Activated CD4-positive, alpha-beta T cell treated with anti-CD3 and anti-CD28 coated beads, Interleukin-2, amount 10 ng/mL, durations not matched to agents 24 days and 14 days (primary cell): ENCODE data around the gene SOD3. TPM values are rescaled to one million over a fixed set of nuclear protein-coding genes. Genes with fewer than 3 reads are reported as not detected.

Experiments
- DNase-seq: peaks from one replicate; pipeline ENCODE4 v3.0.0; 2022
- H3K27ac Mint-ChIP-seq: one replicate; pipeline ENCODE4 v1.8.0; 2022; ENCODE audit warnings: mild to moderate bottlenecking, mixed read lengths
- H3K27me3 Mint-ChIP-seq: one replicate; pipeline ENCODE4 v1.8.0; 2022; ENCODE audit warnings: mixed read lengths
- H3K36me3 Mint-ChIP-seq: one replicate; pipeline ENCODE4 v1.8.0; 2022; ENCODE audit warnings: low read depth, mild to moderate bottlenecking, mixed read lengths
- H3K4me1 Mint-ChIP-seq: one replicate; pipeline ENCODE4 v1.8.0; 2021; ENCODE audit warnings: mixed read lengths
- H3K4me3 Mint-ChIP-seq: one replicate; pipeline ENCODE4 v1.8.0; 2022; ENCODE audit warnings: mild to moderate bottlenecking, moderate library complexity, mixed read lengths
- H3K9me3 Mint-ChIP-seq: one replicate; pipeline ENCODE4 v1.8.0; 2021; ENCODE audit warnings: mixed read lengths
- intact Hi-C: fragments of 100-400 bp; cut with micrococcal nuclease; formaldehyde crosslinking; loops from one replicate; pipeline ENCODE4 v1.15.1; 2023
- total RNA-seq: library from RNA; stranded (reverse); gene quantifications from 2 replicates; pipeline ENCODE4 v1.2.3, GENCODE V29; 2022

The SOD3 gene
- total RNA-seq, 1 donor from 2014 or later: not detected

DNA sequence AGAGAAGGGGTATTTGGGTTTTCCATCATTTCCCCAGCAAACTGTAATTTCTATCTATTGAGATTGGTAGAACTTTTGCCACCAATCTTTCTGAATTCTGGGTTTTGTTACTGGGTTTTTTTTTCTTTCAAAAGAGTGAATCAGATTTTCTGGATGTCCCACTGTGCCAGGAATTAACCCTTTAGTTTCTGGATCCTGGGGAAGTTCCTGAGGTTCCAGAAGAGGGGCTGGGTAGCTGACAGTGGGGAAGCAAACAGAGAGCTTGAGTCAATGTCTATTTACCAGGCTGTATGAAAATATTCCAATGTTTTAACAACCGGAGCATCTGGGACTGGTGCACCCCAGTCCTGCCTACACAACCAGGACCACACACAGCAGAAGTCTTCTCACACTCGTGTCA is 25.8 kb upstream of the SOD3 start:
- H3K27ac Mint-ChIP-seq: no peak overlapping the region
- H3K9me3 Mint-ChIP-seq: peaks cover 8% of the 10 kb centered on the region
- no peak overlapping the region for H3K4me3 Mint-ChIP-seq
- peaks cover 6% of the 10 kb centered on the region for H3K4me1 Mint-ChIP-seq
- H3K27me3 Mint-ChIP-seq: no peaks in the 10 kb centered on the region
- intact Hi-C loops: no loop called here
- no peak for DNase-seq
- no peaks in the 10 kb centered on the region for H3K36me3 Mint-ChIP-seq

DNA sequence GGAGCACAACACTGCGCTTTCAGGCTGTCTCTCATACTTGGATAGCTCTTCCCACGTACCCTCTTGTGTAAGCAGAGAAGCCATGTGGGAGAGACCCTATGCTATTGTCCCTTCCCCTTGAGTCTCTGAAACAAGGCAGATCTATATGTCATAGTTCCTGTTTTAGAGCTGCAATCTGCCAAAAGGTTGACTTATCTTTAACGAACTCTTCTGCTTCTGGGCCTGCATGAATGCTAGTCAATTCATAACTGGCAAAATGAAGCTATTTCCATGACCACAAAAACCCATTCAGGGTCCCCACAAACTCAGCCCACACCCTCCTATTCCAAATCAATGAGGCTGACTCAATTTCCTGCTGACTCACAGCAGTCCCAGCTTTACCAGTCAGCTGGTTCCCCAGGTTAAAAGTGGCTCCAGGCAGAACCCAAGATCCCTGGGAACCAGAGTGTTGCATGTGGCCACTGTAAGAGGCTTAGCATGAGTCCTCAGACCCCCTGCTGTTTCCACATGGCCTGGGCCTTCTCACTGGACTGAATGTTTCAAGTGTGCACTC is 25.3 kb upstream of the SOD3 start:
- no peak overlapping the region for H3K4me3 Mint-ChIP-seq
- H3K36me3 Mint-ChIP-seq: no peaks in the 10 kb centered on the region
- no peak for DNase-seq
- peaks cover 6% of the 10 kb centered on the region for H3K4me1 Mint-ChIP-seq
- intact Hi-C loops: no loop called here
- no peaks in the 10 kb centered on the region for H3K27me3 Mint-ChIP-seq
- peaks cover 7% of the 10 kb centered on the region for H3K9me3 Mint-ChIP-seq
- peak overlapping the region; percentile 47 for H3K27ac Mint-ChIP-seq

DNA sequence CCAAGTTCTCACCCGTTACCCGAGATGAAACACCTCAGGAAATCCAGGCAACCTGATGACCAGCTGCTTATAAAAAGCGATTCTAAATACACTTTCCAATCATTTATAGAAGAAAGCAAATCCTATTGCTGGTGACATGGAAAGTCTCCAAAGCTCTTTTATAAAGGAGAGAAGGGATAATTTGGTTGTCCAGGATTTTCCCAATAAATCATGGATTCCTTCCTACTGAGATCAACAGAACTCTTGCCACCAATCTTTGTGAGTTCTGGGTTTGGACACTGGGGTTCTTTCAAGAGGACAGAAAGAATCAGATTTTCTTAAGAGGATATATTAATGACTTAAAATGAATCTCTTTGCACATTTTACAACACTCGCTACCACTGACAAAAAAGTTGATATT is 24.7 kb upstream of the SOD3 start:
- peaks cover 6% of the 10 kb centered on the region for H3K4me1 Mint-ChIP-seq
- no peaks in the 10 kb centered on the region for H3K36me3 Mint-ChIP-seq
- H3K27me3 Mint-ChIP-seq: no peaks in the 10 kb centered on the region
- intact Hi-C loops: no loop called here
- H3K27ac Mint-ChIP-seq: no peak overlapping the region
- H3K9me3 Mint-ChIP-seq: peaks cover 3% of the 10 kb centered on the region
- no peak overlapping the region for H3K4me3 Mint-ChIP-seq
- DNase-seq: no peak

DNA sequence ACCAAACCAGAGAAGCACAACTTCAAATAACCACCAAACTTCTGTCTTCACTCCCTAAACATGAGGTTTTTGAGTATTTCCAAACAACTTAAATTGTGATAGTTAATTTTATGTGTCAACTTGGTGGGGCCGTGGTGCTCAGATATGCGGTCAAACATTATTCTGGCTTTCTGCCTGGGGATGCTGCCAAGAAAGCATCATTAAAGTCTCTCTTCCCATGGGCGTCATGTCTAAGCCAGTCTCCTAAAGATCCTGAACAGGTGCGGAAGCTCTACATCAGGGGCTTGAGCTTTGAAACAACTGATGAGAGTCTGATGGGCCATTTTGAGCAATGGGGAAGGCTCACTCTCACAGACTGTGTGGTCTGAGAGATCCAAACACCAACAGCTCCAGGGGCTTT is 24.1 kb upstream of the SOD3 start:
- no peaks in the 10 kb centered on the region for H3K27me3 Mint-ChIP-seq
- no peak overlapping the region for H3K27ac Mint-ChIP-seq
- H3K9me3 Mint-ChIP-seq: peaks cover 3% of the 10 kb centered on the region
- peaks cover 6% of the 10 kb centered on the region for H3K4me1 Mint-ChIP-seq
- H3K36me3 Mint-ChIP-seq: no peaks in the 10 kb centered on the region
- H3K4me3 Mint-ChIP-seq: no peak overlapping the region
- intact Hi-C loops: no loop called here
- DNase-seq: no peak

DNA sequence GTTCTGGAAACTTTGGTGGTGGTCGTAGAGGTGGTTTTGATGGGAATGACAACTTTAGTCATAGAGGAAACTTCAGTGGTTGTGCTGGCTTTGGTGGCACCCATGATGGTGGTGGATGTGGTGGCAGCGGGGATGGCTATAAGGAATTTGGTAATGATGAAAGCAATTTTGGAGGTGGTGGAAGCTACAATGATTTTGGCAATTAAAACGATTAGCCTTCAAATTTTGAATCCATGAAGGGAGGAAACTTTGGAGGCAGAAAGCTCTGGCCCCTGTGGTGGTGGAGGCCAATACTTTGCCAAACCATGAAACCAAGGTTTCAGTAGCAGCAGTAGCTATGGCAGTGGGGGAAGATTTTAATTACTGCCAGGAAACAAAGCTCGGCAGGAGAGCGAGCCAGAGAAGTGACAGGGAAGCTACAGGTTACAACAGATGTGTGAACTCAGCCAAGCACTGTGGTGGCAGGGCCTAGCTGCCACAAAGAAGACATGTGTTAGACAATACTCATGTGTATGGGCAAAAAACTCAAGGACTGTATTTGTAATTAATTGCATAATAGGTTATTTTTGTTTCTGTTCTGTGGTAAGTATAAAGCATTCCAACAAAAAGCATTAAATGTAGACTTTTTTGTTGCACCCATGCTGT is 23.2 kb upstream of the SOD3 start:
- peaks cover 3% of the 10 kb centered on the region for H3K9me3 Mint-ChIP-seq
- intact Hi-C loops: no loop called here
- no peaks in the 10 kb centered on the region for H3K27me3 Mint-ChIP-seq

DNA sequence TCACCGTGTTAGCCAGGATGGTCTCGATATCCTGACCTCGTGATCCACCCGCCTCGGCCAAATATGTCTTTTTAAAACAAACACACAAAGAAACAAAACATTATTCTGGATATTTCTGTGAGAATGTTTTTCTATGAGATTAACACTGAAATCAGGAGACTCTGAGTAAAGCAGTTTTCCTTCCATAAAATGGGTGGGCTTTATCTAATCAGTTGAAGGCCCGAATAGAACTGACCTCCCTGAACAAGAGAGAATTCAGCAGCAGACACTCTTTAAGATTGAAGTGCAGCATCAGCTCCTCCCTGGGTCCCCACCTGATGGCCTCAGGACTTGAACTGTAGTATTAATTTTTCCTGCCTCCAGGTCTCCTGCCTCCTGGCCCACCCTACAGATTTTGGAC is 22.4 kb upstream of the SOD3 start:
- no peak overlapping the region for H3K4me3 Mint-ChIP-seq
- no peaks in the 10 kb centered on the region for H3K36me3 Mint-ChIP-seq
- intact Hi-C loops: no loop called here
- DNase-seq: no peak
- H3K27ac Mint-ChIP-seq: no peak overlapping the region
- H3K27me3 Mint-ChIP-seq: no peaks in the 10 kb centered on the region
- H3K9me3 Mint-ChIP-seq: peaks cover 3% of the 10 kb centered on the region
- peaks cover 6% of the 10 kb centered on the region for H3K4me1 Mint-ChIP-seq

More for the DNA sequence above, 23.2 kb upstream of the SOD3 start:
- H3K36me3 Mint-ChIP-seq: no peaks in the 10 kb centered on the region
- no peak for DNase-seq
- H3K4me3 Mint-ChIP-seq: no peak overlapping the region
- no peak overlapping the region for H3K27ac Mint-ChIP-seq
- H3K4me1 Mint-ChIP-seq: peaks cover 6% of the 10 kb centered on the region

DNA sequence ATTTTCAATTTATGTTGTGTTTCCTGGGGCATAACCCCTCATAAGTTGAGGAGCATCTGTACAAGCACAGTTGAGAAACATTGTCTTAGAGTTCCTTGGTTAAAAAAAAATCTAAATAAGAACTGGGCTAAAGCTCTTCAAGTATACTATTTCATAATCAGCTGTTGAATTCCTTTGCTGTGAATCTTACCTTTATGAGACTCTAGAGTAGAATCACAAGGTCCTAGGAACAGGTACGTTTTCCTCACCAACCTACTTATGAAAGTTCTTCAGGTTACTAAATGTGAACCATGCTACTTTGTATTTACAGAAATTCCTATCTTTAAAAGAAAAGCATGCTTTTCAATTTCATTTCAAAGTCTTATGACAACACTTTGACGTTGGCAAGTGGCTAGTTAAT is 20.9 kb upstream of the SOD3 start:
- no peak for DNase-seq
- Mint-ChIP-seq H3K27ac (no peak overlapping the region), H3K4me1 (peaks cover 6% of the 10 kb centered on the region), H3K36me3 (no peaks in the 10 kb centered on the region), H3K27me3 (no peaks in the 10 kb centered on the region), H3K4me3 (no peak overlapping the region), H3K9me3 (no peaks in the 10 kb centered on the region)
- intact Hi-C loops: no loop called here

DNA sequence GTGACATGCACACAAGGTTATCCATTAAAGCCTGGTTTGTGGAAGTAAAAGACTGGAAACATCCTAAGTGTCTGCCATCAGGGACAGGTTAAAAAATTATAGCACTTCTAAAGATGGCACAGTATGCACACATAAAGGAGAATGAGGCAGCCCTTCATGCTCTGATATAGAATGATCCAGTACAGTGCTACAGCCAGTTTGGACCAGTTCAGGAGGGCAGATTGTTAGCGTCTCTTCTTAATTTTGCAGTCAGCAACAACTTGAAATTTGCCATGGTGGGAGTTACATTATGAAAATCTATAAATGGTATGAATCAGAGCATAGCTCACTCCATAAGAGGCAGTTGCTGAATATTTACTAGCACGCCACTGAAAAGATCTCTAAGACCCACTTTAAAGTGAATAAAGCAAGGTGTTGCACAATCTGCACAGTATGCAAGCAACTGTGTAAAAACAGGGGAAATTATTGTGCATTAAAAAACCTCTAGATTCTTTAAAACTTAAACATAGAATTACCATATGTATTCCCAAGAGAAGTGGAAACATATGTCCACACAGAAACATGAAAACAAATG is 20.3 kb upstream of the SOD3 start:
- no peak for DNase-seq
- Mint-ChIP-seq H3K4me3 (no peak overlapping the region), H3K27ac (no peak overlapping the region), H3K9me3 (no peaks in the 10 kb centered on the region), H3K36me3 (no peaks in the 10 kb centered on the region), H3K27me3 (no peaks in the 10 kb centered on the region), H3K4me1 (peaks cover 4% of the 10 kb centered on the region)
- intact Hi-C loops: no loop called here

DNA sequence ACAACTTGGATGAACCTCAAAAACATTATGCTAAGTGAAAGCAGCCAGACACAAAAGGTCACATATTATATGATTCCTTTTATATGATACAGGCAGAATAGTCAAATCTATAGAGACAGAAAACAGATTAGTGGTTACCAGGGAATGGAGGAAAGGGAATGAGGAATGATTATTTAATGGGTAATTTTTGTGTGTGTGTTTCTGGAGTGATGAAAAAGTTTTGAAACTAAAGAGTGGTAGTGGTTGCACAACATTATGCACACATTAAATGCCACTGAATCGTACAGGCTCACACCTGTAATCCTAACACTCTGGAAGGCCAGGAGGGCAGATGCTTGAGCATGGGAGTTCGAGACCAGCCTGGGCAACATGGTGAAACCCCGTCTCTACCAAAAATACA is 19.6 kb upstream of the SOD3 start:
- no peaks in the 10 kb centered on the region for H3K27me3 Mint-ChIP-seq
- no peaks in the 10 kb centered on the region for H3K4me1 Mint-ChIP-seq
- no peaks in the 10 kb centered on the region for H3K36me3 Mint-ChIP-seq

DNA sequence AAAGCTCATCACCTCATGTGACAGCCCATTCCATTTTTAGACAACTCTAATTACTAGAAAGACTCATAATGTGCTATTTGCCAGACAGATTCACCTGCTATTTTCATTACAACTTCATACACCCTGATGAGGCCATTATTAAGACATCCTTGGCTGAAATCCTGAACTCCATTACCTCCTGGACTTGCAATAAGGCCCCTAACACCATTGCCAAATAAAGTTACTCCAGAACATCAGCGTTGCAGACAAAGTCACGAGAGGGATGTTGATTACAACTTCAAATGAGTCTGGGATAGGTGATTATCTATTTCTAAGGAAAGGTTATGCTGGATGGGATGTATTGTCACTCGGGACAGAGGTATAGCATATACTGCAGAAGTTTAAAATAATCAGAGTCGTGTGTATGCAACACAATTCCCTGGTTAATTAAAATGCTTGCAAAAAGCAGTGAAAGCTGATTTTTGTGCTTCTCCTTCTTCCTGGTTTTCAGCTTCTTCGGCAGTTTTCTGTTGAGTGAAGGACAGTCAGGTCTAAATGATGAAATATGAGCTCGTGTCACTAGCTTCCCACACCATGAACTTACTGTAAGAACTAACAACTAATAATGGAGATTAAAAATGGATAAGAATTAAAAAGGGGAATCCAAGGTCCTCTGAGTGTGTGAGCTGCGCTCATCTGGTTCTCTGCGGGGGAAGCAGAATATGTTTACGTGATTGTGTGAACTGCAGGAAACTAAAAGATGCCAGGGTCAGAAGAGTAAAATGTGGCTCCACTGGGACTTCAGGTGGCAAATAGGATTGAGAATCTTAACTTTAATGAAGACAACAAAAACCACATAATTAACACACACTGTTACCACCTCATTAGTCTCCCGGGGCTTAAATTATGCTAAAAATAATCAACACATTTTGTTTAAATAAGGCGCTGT is 17.6 kb upstream of the SOD3 start:
- intact Hi-C loops: no loop called here
- no peaks in the 10 kb centered on the region for H3K36me3 Mint-ChIP-seq
- no peaks in the 10 kb centered on the region for H3K9me3 Mint-ChIP-seq

More for the DNA sequence above, 19.6 kb upstream of the SOD3 start:
- Mint-ChIP-seq H3K27ac (no peak overlapping the region), H3K4me3 (no peak overlapping the region), H3K9me3 (no peaks in the 10 kb centered on the region)
- intact Hi-C loops: no loop called here
- DNase-seq: no peak

DNA sequence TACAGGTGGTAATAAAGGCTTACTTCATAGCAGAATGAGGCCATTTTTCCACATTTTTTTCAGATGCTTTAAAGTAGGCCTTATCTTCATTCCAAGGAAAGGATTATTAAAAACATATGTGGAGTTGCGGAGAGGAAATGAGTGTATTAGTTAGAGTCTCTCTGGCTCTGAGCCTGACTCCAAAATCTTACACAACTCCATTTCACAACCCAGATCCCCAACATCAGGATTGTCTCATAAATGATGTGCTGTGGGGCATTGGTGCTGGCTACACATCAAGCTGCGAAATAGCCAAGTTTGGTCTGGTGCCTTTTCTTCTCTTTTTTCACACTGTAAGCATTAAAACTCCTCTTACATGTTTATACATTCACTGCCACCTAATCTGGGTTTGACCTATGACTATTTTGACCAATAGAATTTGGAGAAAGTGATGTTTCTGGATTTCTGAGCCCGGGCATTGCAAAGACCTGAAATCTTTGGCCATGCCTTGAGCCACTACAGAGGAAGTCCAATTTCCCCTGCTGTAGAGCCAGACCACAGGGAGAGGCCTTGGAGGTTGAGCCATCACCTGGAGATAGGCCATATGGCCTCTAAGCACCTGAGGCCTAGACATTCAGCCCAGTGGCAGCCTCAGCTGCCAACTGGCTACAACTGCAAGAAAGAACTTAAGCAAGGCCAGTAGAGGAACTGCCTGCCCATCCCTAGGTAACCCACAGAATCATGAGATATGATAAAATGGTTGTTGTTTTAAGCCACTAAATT is 16.7 kb upstream of the SOD3 start:
- H3K9me3 Mint-ChIP-seq: no peaks in the 10 kb centered on the region
- intact Hi-C loops: no loop called here
- no peaks in the 10 kb centered on the region for H3K4me1 Mint-ChIP-seq
- no peak overlapping the region for H3K4me3 Mint-ChIP-seq
- no peaks in the 10 kb centered on the region for H3K36me3 Mint-ChIP-seq
- H3K27me3 Mint-ChIP-seq: no peaks in the 10 kb centered on the region
- H3K27ac Mint-ChIP-seq: no peak overlapping the region
- DNase-seq: no peak

More for the DNA sequence above, 17.6 kb upstream of the SOD3 start:
- DNase-seq: no peak
- Mint-ChIP-seq H3K4me3 (no peak overlapping the region), H3K27me3 (no peaks in the 10 kb centered on the region), H3K4me1 (no peaks in the 10 kb centered on the region), H3K27ac (no peak overlapping the region)

DNA sequence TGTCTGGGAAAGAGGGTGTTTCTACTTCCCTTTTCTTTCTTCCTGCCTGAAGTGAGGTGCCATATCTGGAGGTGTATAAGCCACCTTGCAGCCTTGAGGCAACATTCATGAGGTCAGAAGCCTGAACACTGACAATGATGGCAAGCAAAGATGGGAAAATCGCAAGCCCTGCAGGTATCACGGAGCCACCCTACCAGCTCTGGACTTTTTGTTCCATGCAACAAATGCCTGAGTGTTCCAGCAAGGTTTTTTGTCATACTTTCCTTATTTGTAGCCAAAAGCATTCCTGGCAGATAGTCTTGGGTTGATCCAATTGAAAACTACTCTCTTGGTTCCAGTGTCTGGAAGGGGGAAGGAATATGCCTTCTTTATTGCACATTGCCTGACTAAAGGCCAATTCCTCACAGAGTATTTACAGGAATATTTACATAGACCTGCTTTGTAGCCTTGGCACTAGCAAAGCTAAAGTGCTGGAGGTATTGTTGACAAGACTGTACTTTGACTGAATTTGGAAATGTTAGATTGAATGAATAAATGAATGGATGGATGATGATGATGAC is 14.4 kb upstream of the SOD3 start:
- no peak for DNase-seq
- Mint-ChIP-seq H3K4me3 (no peak overlapping the region), H3K4me1 (no peaks in the 10 kb centered on the region), H3K9me3 (no peaks in the 10 kb centered on the region), H3K27me3 (no peaks in the 10 kb centered on the region), H3K27ac (no peak overlapping the region), H3K36me3 (no peaks in the 10 kb centered on the region)
- intact Hi-C loops: no loop called here

DNA sequence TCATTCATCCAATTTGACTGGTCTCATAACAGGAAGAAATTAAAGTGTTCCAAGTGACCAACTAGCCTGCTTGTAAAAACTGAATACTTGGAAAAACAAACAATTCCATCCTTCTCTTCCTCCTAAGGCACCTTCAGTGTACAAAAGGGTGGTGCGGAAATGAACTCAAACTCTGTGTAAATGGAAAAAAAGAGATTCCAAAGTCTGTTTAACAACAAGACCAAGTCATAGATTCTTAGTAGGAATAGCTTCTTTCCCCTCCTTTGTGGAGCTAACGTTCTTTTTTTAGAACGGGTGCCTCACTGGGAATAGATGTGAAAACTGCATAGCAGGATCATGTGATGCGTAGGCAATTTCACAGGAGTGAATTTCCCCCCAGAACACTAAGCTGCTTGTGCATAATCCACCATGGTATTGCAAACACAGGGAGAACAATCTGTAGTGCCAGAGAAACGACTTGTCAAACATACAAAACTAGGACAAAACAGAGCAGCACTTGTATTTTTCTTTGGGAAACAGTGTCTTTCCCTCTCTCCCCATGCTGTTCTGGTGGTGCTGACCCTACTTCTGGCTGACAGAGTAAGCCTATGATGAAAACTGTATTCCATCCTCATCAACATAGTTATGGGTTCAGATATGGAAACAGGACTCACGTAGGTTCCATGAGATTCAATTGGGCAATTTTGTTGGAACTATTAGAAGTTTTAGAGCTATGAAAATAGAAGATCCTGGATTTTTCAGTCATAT is 13.2 kb upstream of the SOD3 start:
- Mint-ChIP-seq H3K27me3 (no peaks in the 10 kb centered on the region), H3K4me3 (no peak overlapping the region), H3K9me3 (peaks cover 3% of the 10 kb centered on the region), H3K27ac (no peak overlapping the region), H3K36me3 (no peaks in the 10 kb centered on the region), H3K4me1 (no peaks in the 10 kb centered on the region)
- no peak for DNase-seq
- intact Hi-C loops: no loop called here
